ENCODE data around the gene PC.
"Not testable (repeated sequence)": the region's sequence is repeated elsewhere in the genome, so short reads cannot be mapped to it uniquely, and the experiment has no call there.

Gene PC

DNA sequence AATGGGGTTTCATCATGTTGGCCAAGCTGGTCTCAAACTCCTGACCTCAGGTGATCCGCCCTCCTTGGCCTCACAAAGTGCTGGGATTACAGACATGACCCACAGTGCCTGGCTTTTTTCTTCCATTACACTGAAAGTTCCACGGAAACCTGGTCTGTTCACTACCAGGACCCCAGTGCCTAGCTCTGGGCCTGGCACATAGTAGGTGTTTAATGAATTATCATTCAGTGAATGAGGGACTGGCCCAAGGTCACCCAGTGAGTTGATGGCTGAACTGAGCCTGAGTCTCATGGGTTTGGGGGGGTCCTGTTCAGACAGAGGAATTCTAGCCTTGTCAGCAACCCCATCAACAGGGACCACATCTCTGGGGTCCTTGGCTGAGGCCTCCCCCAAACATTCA lies 20.0 kb upstream of the PC start:
- no peak for DNase-seq

DNA sequence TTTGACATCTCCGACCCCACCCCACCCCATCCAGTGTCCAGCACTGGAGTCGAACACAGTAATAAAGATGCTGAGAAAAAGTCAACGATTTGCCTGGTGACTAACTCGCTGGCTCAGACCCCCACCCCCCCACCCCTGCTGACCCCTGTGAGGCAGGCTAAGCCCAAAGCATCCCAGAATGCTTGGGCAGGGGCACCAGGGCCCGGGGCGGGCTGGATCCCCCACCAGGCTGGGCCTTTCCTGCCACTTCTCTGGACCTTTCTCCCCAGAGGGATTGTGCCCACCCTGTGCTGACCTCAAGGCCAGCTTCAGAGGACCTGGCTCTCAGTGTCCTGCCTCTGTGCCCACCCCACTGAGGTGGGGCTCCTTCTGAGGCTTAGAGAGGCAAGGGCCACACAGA lies 18.7 kb upstream of the PC start:
- DNase-seq, result no peak

DNA sequence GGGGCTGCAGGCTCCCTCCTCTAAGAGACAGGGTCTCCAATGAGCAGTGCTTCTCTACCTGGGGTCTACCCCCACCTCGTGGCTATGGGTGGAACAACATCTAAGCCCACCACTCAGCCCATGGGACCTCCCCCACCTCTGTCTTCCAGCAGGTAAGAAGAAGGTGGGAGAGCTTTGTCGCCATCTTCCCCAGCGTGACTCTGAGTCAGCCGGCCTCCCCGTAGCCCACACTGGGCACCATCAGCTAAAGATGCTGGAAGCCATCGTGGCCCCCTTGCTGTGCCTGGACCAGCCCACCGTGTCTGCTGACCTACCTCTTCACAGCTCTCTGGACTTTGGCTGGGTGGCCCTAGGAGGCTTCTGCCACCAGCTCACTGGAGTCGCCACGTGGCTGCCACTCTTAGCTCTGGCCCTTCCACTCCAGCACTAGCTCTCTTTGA lies 17.9 kb upstream of the PC start:
- DNase-seq, result peak in 1 of 2 experiments; percentile 18

DNA sequence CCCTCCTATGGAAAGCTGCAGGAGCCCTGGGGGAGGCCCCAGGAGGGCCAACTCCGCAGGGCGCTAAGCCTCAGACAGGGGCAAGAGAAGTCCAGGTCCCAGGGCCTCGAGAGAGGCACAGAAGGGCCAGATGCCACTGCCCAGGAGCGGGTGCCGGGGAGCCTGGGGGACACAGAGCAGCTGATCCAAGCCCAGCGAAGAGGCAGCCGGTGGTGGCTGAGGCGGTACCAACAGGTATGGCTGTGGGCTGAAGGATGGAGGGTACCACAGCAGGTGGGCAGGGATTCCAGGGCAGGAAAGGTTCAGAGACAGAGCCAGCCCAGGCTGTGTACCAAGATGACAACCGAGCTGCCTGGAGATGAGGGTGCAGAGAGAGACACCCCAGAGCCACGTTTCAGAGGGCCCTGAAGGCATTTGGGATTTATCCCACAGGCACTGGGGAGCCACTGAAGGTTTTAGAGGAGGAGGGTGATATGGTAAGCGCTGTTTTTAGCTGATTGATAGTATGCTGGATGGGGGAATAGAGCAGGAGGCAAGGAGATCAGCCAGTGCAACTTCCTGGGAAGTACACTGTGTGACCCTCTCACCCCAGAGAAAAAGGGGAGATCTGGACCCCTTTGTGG lies 17.3 kb upstream of the PC start:
- DNase-seq, result no peak

DNA sequence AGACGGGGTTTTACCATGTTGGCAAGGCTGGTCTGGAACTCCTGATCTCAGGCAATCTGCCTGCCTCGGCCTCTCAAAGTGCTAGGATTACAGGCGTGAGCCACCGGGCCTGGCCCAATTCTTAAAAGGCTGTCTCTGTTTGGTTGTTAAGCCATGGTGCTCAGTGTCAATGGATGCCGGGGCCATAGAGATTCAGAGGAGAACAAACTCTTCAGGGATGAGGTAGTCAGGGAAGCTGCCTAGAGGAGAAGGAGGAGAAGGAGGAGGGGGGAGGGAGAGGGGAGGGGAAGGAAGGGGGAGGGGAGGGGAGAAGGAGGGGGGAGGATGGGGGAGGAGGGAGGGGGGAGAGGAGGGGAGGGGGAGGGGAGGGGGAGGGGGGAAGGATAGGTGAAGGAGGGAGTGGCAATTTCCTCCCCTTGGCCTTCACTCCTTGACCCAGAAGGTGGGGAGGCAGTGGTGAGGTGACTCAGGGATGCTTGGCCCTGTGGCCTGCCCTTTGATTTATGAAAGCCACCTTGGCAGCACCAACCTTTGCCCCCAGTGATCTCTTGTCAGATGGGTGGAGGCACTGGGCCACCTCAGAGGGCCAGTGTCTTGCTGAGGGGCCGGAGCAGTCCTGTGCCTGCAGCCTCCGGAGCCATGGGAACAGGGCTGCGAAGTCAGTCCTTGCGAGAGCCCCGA lies 16.7 kb upstream of the PC start, which contains the start of gene C11orf86:
Gene C11orf86 (plus strand): TSS at position 581 of the 681 bp plus-strand sequence. CDS start 59 bp downstream, at position 640.
- no peak for DNase-seq

DNA sequence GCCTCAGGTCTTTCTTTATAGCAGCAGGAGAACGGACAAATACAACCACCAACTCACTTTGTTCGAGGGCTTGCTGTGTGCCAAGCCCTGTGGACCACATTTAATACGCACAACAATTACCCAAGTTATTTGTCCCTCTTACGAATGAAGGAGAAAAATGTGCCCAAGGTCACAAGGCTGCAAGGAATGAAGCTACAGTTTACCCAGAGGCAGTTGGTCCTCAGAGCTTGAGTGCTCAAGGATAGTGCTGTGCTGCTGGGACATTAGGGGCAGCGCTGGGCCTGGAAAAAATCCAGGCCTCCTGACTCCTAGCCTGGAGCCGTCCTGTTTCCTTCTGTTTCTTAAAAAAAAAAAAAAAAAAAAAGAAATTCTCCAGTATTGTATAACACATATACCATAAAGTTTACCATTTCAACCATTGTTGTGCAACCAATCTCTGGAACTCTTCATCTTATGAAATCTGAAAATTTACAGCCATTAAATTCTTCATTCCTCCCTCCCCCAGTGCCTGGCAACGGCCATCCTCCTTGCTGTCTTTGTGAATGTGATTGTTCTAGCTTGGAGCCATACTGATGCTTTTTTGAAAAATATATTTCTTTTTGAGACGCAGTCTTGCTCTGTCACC lies 15.9 kb upstream of the PC start:
- DNase-seq, result no peak

DNA sequence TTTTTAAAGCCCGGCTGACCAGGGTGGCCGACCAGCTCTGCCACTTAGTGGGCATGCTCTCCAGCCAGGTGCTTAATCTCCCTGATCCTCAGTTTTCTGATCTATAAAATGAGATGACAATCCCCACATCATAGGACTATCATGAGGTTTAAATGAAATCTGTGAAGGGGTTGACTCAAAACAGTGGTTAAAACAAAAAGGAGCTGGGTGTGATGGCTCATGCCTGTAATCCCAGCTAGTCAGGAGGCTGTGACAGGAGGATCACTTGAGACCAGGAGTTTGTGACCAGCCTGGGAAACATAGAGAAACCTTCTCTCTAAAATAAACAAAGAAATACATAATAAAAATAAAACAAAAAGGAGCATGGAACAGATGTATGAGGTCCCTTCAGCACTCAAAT lies 13.3 kb upstream of the PC start:
- no peak for DNase-seq

DNA sequence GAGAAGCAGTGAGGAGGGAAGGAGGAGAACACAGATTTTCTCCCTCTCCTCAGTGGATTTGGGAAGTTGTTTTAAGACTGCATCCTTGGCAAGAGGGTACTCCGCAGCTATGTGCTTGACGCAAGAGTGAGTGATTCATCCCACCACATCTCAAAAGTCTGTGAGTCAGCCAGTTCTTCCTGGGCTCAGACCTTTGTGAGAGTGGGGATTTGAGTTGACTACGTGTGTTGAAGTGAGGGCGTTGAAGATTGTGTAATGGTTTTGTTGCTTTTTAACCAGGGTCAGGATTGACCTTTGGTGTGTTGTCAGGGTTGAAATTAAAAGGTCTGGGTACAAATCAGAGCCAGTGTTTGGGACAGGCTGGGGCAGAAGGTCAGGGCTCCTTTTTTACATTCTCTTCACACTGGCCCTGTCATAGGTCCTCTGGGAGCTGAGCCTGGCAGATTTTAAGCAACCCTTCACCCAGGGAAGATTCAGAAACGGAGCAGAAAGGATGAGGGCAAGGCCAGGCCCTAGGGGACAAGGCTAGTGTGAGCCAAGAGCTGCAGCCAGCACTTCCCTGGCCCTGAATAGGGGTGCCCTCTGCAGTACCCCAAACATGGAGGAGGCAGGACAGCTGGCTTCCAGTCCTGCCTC lies 12.7 kb upstream of the PC start:
- DNase-seq, result peak in 1 of 2 experiments; percentile 31

DNA sequence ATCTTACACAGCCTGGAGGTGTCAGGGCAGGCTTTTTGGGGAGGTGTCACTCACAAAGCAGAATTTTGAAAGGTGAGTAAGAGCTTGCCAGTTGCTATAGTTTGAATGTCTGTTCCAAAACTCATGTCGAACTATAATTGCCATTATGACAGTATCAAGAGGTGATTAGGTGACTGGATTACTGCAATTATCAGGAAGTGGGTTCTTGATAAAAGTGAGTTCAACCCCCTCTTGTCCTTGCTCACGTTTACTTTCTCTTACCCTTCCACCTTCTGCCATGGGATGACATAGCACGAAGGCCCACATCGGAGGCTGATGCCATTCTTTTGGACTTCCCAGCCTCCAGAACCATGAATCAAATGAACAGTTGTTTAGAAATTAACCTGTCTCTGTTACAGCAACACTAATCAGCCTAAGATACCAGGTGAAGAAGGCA lies 12.2 kb upstream of the PC start:
- DNase-seq, result no peak

DNA sequence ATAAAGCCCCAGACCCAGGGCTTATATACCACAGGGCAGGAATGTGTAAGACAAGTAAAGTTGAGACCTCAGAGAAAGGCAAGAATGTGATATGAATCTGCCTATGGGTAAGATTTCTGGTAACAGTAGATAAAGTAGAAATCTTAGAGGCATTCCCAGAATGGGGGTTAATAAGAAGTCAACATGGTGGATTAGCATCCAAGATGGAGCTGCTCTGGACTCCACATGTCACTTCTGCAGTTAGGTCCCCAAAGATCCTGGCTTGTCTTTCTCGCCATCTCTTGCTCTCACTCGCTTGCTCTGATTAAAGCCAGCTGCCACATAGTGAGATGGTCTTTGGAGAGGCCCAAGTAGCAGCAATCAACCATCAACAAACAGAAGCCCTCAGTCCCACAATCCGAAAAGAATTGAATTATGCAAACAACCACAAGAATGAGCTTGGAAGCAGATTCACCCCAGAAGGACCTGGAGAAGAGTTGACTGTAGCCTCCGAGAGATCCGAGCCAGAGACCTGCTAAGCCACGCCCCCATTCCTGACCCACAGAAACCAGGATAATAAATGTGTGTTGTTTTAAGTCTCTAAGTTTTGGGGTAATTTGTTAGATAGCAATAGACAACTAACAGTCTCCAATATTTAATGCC lies 11.5 kb upstream of the PC start:
- no peak for DNase-seq

DNA sequence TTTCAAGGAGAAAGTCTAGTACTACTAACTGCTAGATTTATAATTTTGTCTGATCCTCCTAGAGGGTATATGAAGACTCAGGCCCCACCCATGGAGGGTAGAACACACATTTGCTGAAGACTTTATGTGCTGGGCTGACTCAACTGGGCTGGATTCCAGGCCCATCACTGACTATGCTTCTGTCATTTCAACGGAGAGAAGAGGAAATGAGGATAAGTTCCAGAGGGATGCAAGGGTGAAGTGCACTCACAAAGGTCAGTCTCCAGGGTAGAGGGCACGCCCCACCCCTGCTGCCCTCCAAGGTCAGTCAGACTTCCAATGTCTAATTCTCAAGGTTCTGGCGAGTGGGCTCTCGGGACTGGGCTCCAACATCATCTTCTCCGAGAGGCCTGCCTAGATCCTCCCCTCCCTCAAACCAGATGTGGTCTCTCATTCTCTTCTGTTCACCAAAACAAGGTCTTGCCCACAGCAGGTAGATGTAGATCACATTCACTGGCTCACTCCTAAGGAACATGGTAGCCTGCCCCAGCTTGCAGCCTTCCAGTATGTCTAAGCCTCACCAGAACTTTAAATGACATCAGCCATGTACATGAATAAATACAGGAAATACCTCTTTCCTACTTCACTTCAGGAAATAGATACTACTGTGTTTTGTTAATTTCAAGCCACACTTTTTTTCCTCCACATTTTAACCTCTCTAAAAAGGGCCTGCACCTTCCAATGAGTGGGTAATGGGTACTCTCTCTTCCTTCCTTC lies 9.7 kb upstream of the PC start:
- DNase-seq, result no peak

DNA sequence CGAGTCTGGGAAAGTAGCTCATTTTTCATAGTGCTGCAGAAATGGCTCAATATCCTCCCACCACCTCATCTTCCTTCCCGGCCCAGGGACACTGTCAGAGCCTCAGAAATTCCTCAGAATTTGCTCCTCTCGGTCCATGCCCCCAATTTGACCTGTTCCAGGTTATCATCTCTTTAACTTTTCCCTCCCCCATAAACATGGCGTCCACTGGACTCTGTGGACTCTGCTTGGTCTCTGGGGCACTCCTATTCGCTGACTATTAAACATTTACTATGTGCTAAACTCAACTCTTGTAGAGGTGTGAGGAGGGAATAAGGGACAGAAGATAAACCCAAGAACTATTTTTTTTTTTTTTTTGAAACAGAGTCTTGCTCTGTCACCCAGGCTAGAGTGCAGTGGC lies 8.2 kb upstream of the PC start:
- no peak for DNase-seq

DNA sequence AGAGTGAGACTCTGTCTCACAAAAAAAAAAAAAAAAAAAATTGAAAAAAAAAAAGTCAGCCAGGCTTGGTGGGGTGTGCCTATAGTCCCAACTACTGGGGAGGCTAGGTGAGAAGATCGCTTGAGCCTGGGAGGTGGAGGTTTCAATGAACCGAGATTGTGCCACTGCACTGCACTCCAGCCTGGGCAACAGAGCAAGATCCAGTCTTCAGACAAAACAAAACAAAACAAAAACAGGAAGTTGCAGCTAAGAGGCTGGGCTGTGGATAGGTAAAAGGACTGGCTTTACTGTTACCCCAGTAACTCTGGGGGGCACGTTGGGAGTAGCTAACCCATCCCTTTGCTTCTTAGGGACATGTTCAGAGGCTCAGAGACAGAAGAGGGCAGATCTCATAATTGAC lies 6.3 kb upstream of the PC start:
- DNase-seq, result no peak

DNA sequence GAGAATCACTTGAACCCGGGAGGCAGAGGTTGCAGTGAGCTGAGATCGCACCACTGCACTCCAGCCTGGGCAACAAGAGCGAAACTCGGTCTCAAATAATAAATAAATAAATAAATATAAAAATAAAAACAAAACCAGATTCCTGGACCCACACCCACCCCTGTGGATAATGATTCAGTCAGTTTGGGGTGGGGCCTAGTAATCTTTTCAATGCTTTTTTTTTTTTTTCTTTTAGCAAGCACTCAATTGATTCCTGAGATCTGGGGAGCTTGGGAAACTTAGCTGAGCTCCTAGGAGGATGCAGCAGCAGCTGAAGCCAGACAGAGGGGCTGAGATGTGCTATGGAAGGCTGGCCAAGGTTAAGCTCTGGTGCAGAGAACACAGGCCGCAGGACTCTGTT lies 4.6 kb upstream of the PC start:
- no peak for DNase-seq

DNA sequence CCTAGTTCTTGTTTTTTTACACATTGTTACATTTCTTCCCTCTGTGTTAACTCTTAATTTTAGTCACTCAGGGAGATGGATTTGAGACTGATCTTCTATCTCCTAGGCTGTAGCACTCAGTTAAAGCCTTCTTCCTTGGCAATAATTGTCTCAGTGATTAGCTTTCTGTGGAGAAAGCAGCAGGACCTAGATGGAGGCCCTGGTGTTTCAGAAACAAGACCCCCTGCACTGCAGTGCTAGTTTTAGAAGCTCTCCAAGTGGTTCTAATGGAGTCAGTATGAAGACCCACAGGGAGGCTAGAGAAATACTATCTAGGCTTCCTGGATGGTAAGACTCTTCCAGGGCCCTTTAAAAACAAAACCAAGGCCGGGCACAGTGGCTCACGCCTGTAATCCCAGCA lies 4.1 kb upstream of the PC start:
- DNase-seq, result no peak

DNA sequence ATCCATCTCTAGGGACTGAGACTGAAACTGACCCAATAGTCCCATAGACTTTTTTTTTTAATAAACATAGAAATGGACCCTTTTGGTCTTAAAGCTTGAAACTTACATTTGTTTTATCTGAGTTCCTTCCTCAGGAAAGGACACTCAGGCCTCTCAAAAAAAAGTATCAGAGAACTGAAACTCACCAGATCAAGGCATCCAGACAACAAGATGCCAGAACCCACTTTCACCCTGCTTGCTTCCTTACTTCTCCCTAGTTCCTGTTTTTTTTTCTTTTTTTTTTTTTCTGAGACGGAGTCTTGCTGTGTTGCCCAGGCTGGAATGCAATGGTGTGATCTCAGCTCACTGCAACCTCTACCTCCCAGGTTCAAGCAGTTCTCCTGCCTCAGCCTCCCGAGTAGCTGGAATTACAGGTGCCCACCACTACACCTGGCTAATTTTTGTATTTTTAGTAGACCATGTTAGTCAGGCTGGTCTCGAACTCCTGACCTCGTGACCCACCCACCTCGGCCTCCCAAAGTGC lies 3.6 kb upstream of the PC start:
- DNase-seq, result not testable (repeated sequence)

DNA sequence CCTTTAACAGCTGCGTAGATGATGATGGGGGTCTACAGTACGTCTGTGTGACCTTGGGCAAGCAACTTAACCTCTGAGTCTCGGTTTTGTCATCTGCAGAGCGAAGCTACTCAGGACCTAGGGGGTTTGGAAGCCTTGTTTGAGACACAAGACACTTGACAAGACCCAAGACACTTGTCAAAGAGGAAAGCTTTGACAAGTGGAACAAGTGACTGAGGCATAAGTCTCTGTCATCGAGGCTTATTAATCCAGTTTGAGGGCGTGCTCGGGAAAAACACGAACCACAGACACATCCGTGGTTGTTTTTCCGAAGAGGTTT lies 732 bp upstream of the PC start:
- no peak for DNase-seq

DNA sequence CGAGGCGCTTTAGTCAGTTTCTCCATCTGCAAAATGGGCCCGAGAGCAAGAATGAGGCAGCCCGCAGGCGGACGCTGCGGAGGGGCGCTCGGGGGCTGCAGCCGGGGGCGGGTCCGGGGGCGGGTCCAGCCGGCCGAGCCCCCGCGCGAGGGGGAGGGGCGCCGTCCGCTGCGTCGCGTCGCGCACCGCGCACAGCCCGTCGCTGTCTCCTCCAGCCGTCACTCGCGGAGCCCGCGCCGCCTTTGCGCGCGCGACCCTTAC lies 282 bp downstream of the PC start:
- peak in 1 of 2 experiments; percentile 84 for DNase-seq

DNA sequence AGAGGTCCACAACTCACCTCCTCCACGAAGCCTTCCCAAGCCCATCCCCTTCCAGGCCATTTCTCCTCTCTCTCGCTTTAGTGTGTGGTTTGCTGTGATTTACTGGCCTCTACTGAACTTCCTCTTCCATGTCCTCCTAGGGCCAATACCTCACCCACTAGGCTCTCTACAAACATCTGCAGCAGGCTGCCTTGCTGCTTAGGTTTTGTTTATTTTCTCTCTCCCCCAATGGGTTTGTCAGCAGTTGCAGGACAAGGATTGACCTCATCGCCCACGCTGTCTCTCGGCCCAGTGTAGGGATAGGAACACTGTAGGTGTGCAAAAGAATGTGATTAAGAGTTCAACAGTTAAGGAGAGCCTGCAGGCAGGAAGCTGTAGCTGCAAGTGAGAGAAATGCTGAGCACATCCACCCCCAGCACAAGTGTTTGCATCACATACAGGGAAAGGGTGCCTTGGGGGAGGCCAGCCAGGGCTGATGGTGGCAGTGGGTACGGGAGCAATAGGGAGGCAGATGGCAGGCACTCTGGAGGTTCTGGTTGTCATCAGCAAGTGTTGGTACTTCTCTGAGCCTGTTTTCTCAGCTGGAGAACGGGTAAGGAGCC lies 1.4 kb downstream of the PC start:
- DNase-seq, result no peak

DNA sequence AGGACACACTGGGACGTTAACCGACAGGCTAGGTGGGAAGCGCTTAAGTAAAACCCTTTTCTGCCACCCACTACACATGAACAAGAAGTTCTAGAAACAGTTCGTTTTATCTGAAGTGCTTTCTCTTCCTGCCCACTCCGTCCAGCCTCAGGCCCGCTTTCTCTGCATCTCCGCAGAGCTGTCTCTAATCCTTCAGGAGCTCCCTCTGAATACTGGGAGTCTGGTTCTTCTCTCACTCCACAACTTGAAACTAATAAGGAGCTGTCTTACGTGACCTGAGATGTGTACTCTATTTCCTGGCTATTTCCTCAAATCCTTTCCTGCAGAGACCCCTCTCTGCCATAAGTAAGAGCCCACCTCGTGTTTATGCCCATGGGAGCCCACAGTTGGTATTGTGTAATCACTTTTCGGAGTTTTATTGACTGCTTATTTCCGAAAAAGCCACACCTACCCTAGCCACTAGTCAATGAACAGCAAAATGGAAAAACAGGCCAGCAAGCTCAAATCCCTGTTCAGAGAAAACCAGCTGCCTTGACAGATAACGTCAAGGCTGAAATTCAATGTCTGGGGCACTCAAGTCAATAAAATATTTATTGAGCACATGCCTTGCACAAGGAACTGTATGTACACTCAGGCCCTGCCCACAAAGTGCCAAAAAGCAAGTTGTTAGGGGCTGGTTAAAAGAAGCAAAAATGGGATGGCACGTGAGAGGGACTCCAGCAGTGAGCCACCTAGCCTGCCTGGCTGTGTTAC lies 4.9 kb downstream of the PC start:
- no peak for DNase-seq

DNA sequence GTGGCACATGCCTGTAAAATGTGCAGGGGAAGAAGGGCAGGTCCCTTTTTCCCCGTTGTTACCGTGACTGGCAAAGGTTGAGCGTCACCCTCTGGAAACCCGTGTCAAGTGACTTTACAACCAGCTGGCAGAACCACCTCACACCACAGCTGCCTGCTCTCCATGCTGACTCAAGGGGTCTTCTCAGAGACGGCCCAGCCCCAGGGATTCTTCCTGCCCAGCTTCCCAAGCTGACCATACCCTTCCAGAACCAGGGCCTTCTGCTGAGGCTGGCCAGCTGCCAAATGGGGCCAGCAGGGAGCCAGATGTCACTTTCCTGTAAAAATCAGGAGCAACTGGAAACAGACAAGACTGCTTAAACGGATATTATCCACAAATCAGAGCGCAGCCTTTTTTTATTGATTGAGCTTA lies 6.3 kb downstream of the PC start:
- DNase-seq, result peak in 1 of 2 experiments; percentile 58

DNA sequence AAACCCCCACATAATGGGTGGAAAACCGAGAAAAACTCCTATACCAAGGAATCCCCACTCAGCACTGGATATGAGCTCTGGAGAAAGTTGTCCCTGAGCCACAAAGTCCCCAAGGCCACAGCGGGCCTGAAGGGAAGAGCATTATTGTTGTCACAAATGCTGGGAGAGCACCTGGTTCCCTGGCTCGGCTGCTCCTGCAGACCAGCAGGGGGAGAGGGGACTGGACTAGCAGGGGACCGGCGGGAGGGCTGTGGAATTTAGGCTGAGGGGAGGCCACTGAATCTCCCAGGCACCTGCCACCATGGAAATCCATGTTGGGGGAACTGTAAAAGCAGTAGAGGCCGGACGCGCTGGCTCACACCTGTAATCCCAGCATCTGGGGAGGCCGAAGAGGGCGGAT lies 7.0 kb downstream of the PC start:
- no peak for DNase-seq

All from NCI-H446 (cell line).